ENCODE measurements around the gene NME1.

NME1 gene

DNA sequence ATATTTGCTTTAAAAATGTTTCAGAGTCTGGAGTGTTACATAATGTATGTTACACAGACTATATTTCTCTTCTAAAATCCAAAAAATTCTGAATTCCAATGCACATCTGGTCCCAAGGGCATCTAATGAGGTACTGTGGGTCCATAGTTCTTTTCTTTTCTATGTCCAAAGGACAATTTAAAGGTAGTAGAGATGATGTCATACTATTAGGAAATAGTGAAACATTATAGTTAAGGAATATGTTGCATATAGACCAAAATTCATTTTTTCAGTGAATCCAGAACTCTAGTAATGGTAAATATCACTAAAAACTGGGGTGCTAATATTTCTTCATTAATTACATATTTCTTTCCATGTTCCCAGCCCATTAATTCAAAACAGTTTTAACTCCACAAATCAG lies 35.8 kb downstream of the NME1 start:
- DNase-seq (ENCODE audit: low read depth, low spot score) = no peak

- no peak for DNase-seq (ENCODE audit: low read depth, low spot score)
Measured at GRCh38 chr17:51189628-51190027, 36.3 kb downstream of the NME1 start.

DNA sequence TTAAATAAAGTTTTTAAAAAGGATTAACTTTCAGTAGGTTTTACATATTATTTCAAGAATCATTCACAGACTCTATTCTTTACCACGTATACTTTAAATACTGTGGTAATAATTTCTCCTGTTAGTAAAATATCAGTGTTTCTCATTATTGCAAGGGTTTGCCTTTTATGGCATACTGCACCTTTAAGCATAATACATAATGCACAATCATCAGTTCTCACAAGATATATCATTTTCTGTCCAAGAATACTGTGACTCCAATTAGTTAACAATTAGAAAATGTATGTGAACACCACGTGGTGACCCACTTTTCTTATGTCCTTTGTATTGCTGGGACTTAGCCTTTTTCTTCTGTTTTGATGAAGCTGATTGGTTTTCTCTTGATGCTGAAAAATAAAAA lies 38.5 kb downstream of the NME1 start:
- DNase-seq (ENCODE audit: low read depth, low spot score) = no peak

DNA sequence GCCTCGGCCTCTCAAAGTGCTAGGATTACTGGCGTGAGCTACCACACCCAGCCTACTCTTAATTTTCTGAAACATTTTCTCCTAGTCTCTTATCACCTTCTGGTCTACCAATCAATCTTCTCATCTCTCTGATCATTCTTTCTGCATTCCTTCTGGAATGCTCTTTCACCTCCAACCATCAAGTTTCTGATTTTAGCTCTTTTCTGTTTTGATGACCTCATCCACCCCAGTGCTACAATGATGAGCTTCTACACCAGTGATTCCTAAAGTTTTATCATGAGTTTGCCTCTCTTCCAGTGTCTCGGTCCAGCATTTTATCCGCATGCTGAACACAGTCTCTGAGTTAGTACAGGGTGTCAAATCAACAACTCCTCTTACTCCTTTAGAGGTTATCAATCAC lies 44.4 kb downstream of the NME1 start:
- no peak for DNase-seq (ENCODE audit: low read depth, low spot score)

DNA sequence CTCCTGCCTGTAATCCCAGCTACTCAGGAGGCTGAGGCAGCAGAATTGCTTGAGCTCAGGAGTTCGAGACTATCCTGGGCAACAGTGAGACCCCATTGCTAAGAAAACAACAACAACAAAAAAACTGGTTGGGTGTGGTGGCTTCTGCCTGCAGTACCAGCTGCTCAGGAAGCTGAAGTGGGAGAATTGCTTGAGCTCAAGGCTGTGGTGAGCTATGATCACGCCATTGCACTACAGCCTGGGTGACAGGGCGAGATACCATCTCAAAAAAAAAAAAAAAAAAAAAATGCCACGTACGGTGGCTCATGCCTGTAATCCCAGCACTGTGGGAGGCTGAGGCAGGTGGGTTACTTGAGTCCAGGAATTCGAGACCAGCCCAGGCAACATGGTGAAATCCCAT lies 46.9 kb downstream of the NME1 start:
- no peak for DNase-seq (ENCODE audit: low read depth, low spot score)

- no peak for DNase-seq (ENCODE audit: low read depth, low spot score)
Measured at GRCh38 chr17:51200846-51201245, 47.5 kb downstream of the NME1 start.

DNA sequence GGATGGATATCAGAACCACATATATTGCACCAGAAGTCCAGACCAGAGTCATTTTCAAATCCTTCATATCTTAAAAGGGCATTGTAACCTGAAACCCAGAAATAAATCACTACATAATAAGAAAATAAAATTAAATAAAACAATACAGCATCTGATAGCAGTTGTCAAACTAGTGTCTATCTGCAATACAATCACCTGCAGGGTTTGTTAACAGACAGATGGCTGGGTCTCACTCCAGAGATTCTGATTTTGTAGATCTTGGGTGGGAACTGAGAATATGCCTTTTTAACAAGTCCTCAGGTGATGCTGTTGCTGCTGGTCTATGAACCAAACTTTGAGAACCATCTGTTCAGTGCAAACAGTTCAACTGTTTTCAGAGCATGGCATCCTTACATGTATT lies 50.5 kb downstream of the NME1 start:
- no peak for DNase-seq (ENCODE audit: low read depth, low spot score)
